ENCODE measurements around the gene TP73.

TP73 gene

DNA sequence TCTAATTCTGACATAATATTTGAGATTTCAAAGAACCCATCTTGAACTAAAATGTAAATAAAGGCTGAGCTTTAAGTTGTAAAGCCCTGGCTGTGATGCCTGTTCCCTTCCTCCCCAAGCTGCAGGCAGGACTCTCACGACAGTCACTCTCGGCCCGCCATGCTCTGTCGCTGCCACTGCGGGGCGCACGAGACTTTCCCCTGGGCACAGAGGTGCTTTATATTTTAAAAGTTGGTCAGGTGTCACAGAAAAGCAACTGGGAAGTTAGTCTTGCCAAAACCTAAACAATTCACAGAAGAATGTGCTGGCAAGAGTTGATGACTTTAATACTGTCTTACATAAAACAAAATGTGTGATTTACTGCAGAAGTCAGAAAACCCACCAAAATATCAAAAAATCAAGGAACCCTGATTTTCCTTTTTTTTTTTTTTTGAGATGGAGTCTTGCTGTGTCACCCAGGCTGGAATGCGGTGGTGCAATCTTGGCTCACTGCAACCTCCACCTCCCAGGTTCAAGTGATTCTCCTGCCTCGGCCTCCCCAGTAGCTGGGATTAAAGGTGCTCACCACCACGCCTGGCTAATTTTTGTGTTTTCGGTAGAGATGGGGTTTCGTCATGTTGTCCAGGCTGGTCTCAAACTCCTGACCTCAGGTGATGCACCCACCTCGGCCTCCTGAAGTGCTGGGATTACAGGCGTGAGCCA lies 133.3 kb downstream of the TP73 start:
- DNase-seq, result no peak

Measured in left hindlimb (tissue), 1 donor.